ENCODE data around the gene LRCH4.

Gene LRCH4

DNA sequence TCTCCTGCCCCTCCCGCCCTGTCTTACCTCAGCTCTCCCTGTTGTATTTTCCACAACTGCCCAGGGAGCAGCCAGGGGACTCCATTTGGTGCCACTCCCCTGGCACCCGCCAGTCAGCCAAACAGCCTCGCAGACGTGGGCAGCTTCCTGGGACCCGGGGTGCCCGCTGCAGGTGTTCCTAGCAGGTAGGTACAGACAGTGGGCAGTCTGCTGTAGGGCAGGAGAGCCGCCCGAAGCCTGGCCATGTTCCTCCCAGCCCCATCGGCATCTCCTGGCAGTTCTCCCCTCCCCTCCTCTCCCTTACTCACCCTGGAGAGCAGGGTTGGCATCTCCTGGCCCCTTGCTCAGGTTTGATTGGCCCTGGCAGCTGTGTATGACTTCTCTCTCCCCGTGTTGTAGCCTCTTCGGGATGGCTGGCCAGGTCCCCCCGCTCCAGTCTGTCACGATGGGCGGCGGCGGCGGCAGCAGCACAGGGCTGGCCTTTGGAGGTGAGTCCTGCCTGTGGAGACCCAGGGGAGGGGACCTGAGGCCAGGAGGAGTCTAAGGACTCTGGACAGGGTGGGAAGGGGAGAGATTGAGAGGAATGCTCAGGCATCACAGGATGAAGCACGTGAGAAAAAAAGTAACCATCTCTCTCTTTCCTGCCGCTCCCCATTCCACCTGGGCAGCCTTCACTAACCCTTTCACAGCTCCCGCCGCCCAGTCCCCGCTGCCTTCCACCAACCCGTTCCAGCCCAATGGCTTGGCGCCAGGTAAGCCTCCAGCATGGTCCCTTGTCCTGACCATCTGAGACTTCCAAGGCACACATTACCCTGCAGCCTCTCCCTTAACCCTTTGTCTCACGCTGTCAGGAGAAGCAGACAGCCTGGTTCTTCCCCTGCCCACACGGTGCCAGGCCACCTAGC is 23.5 kb downstream of the LRCH4 start:
- H3K9ac ChIP-seq (ENCODE audit: low read length): no peak overlapping the region
- TF ChIP-seq, protein P1, sequence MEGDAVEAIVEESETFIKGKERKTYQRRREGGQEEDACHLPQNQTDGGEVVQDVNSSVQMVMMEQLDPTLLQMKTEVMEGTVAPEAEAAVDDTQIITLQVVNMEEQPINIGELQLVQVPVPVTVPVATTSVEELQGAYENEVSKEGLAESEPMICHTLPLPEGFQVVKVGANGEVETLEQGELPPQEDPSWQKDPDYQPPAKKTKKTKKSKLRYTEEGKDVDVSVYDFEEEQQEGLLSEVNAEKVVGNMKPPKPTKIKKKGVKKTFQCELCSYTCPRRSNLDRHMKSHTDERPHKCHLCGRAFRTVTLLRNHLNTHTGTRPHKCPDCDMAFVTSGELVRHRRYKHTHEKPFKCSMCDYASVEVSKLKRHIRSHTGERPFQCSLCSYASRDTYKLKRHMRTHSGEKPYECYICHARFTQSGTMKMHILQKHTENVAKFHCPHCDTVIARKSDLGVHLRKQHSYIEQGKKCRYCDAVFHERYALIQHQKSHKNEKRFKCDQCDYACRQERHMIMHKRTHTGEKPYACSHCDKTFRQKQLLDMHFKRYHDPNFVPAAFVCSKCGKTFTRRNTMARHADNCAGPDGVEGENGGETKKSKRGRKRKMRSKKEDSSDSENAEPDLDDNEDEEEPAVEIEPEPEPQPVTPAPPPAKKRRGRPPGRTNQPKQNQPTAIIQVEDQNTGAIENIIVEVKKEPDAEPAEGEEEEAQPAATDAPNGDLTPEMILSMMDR (IDR thresholded peaks at IDR 0.05; ENCODE audit: insufficient read depth, low read length, poor library complexity, severe bottlenecking): no peak
- no peak for TF ChIP-seq EZH2phosphoT487 (conservative IDR thresholded peaks at IDR 0.05; ENCODE audit: low read length)

DNA sequence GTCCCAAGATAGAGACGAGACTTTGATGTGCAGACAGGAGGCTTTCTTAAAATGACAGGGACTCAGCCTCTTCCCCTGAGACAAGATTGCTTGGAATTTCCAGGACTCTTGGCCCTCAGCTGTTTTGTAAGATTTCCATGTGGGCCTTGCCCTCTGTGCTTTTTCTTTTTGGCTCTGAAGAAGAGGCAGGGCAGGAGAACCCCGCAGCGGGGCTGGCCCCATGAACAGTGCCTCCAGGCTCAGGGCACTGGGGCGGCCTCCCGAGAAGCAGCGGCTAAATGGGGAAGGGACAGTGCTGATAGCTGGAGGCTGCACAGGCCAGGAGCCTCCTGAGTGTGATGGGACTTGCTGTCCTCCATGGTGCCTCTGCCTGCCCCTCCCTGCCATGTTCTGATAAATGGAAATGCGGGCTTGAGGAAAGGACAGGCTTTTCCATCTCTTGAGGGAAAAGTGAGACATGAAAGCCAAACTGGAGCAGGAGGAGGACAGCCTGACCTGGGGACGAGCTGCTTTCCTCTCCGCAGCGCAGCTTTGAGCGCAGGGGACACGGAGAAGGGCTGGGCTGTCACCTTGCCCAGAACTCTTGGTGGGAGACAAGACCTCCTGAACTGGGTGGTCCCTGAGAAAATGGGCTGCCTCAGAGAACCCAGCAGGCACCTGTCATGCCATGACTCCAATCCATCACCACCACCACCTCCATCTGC is 24.3 kb downstream of the LRCH4 start:
- no peaks in the 10 kb centered on the region for H3K27me3 ChIP-seq (ENCODE audit: low read length)
- no peaks in the 10 kb centered on the region for H3K79me2 ChIP-seq (ENCODE audit: insufficient read depth, low read length)
- H4K20me1 ChIP-seq (ENCODE audit: low read depth, low read length): no peaks in the 10 kb centered on the region
- TF ChIP-seq, protein P1 (IDR thresholded peaks at IDR 0.05; ENCODE audit: insufficient read depth, low read length, poor library complexity, severe bottlenecking): no peak
- no peak for TF ChIP-seq EZH2phosphoT487 (conservative IDR thresholded peaks at IDR 0.05; ENCODE audit: low read length)
- H3F3A ChIP-seq (ENCODE audit: insufficient read depth): no peaks in the 10 kb centered on the region
- H3K4me3 ChIP-seq (ENCODE audit: insufficient read depth, low read length, poor library complexity, severe bottlenecking): no peak overlapping the region
- no peaks in the 10 kb centered on the region for H3K36me3 ChIP-seq (ENCODE audit: low read length)
- H2AFZ ChIP-seq (ENCODE audit: low read depth, low read length, severe bottlenecking): no peak overlapping the region
- H3K4me2 ChIP-seq (ENCODE audit: low read depth, low read length, poor library complexity, severe bottlenecking): no peak overlapping the region
- H3K27ac ChIP-seq (ENCODE audit: low read depth, low read length): no peak overlapping the region
- H3K9me3 ChIP-seq (ENCODE audit: insufficient read depth, low read length): no peaks in the 10 kb centered on the region
- H3K9ac ChIP-seq (ENCODE audit: low read length): no peak overlapping the region
- H3K9me2 ChIP-seq (replicated peaks; ENCODE audit: insufficient read depth, low read length): no peaks in the 10 kb centered on the region

More for the DNA sequence above, 23.5 kb downstream of the LRCH4 start:
- Histone ChIP-seq H3F3A (ENCODE audit: insufficient read depth) (no peaks in the 10 kb centered on the region), H3K79me2 (ENCODE audit: insufficient read depth, low read length) (no peaks in the 10 kb centered on the region), H3K4me2 (ENCODE audit: low read depth, low read length, poor library complexity, severe bottlenecking) (no peak overlapping the region), H4K20me1 (ENCODE audit: low read depth, low read length) (no peaks in the 10 kb centered on the region), H3K27me3 (ENCODE audit: low read length) (no peaks in the 10 kb centered on the region), H3K9me2 (replicated peaks; ENCODE audit: insufficient read depth, low read length) (no peaks in the 10 kb centered on the region), H3K27ac (ENCODE audit: low read depth, low read length) (no peak overlapping the region), H3K4me3 (ENCODE audit: insufficient read depth, low read length, poor library complexity, severe bottlenecking) (no peak overlapping the region), H2AFZ (ENCODE audit: low read depth, low read length, severe bottlenecking) (no peak overlapping the region), H3K9me3 (ENCODE audit: insufficient read depth, low read length) (no peaks in the 10 kb centered on the region), H3K36me3 (ENCODE audit: low read length) (no peaks in the 10 kb centered on the region)

DNA sequence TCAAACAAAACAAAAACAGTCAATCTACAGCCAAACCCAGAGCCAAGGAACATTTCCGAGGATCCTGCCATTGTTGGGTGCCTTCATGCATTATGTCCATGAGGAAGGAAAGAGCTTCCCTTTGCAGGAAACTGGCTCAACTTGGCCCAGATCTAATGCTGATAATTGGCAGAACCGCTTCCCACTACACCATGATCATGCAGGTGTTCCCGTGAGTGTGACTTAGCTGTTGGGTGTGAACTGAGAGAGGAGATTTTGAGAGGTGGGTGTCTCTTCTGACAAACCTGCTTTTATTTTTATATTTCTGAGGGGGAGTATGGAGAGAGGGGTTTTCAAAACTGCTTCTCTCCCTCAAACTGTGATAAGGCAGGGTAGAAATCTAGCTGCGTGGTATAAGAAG is 26.8 kb downstream of the LRCH4 start:
- H3F3A ChIP-seq (ENCODE audit: insufficient read depth): no peaks in the 10 kb centered on the region
- no peak overlapping the region for H3K27ac ChIP-seq (ENCODE audit: low read depth, low read length)
- no peak overlapping the region for H2AFZ ChIP-seq (ENCODE audit: low read depth, low read length, severe bottlenecking)
- no peak overlapping the region for H3K4me2 ChIP-seq (ENCODE audit: low read depth, low read length, poor library complexity, severe bottlenecking)
- no peaks in the 10 kb centered on the region for H3K36me3 ChIP-seq (ENCODE audit: low read length)
- no peak overlapping the region for H3K9ac ChIP-seq (ENCODE audit: low read length)
- TF ChIP-seq EZH2phosphoT487 (conservative IDR thresholded peaks at IDR 0.05; ENCODE audit: low read length): no peak
- TF ChIP-seq, protein P1 (IDR thresholded peaks at IDR 0.05; ENCODE audit: insufficient read depth, low read length, poor library complexity, severe bottlenecking): no peak
- no peaks in the 10 kb centered on the region for H3K9me3 ChIP-seq (ENCODE audit: insufficient read depth, low read length)
- no peaks in the 10 kb centered on the region for H3K9me2 ChIP-seq (replicated peaks; ENCODE audit: insufficient read depth, low read length)
- H3K4me3 ChIP-seq (ENCODE audit: insufficient read depth, low read length, poor library complexity, severe bottlenecking): no peak overlapping the region
- no peaks in the 10 kb centered on the region for H3K27me3 ChIP-seq (ENCODE audit: low read length)
- H3K79me2 ChIP-seq (ENCODE audit: insufficient read depth, low read length): no peaks in the 10 kb centered on the region
- H4K20me1 ChIP-seq (ENCODE audit: low read depth, low read length): no peaks in the 10 kb centered on the region

All from SU-DHL-6 (cell line).